Measurements from ENCODE around the gene FMN1.
"Not testable (repeated sequence)": the region's sequence is repeated elsewhere in the genome, so short reads cannot be mapped to it uniquely, and the experiment has no call there.

GRCh38 chr15:32846671-32847070 lies 347.8 kb downstream of the FMN1 start:
- TF ChIP-seq POLR2A (IDR thresholded peaks at IDR 0.05), result not testable (repeated sequence)
- TF ChIP-seq, protein P1, sequence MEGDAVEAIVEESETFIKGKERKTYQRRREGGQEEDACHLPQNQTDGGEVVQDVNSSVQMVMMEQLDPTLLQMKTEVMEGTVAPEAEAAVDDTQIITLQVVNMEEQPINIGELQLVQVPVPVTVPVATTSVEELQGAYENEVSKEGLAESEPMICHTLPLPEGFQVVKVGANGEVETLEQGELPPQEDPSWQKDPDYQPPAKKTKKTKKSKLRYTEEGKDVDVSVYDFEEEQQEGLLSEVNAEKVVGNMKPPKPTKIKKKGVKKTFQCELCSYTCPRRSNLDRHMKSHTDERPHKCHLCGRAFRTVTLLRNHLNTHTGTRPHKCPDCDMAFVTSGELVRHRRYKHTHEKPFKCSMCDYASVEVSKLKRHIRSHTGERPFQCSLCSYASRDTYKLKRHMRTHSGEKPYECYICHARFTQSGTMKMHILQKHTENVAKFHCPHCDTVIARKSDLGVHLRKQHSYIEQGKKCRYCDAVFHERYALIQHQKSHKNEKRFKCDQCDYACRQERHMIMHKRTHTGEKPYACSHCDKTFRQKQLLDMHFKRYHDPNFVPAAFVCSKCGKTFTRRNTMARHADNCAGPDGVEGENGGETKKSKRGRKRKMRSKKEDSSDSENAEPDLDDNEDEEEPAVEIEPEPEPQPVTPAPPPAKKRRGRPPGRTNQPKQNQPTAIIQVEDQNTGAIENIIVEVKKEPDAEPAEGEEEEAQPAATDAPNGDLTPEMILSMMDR (IDR thresholded peaks at IDR 0.05), result not testable (repeated sequence)

Data from testis (tissue), 2 donors.